Activated CD8-positive, alpha-beta memory T cell treated with anti-CD3 and anti-CD28 coated beads for 1 hour (primary cell): ENCODE measurements around the gene MYL10.

Experiments used
- DNase-seq, 2 donors: peaks; one replicate each; pipeline ENCODE4 v3.0.0-alpha.2; 2020; ENCODE audit warnings: low read depth in 1 of 2; ENCODE audit errors: extremely low read depth in 1 of 2

MYL10 gene

DNA sequence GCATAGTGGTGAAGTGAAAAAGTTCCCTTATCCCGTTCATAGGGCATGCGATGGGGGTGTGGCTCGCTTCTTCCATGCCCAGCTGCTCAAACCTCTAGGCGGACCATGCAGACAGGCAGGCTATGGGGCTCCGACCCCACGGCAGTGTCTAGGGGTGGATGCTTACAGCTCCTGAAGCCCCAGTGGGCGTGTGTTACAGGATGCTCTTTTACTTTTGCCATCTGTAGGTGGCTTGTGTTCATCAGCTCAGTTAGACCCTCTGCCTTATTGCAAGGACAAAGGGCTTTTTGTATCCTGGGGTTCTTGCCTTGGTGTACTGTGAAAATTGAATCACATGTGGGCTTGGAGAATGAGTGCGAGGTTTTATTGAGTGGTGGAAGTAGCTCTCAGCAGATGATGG lies at the start of gene MYL10:
Gene MYL10 (minus strand): TSS at position 126 of the 400 bp plus-strand sequence. CDS start 178 bp downstream, outside the sequence.
- no peak for DNase-seq

DNA sequence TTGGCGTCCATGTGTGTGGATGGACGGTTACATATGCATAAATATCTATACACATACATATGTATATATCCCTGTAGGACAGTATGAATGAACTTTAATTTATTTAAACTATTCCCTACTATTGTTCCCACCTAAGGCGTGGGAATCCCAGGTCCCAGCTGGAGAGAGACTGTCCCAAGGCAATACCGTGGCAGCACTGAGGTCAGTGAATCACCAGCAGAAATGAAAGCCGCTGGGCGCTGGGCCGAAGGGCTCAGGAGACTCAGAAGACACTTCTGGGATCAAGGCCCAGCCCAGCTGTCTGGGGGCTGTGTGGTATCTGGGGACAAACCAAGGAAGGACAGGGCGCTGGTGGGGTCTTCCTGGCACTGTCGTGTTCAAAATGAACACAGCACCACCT lies 49.6 kb upstream of the MYL10 start:
- no peak for DNase-seq

DNA sequence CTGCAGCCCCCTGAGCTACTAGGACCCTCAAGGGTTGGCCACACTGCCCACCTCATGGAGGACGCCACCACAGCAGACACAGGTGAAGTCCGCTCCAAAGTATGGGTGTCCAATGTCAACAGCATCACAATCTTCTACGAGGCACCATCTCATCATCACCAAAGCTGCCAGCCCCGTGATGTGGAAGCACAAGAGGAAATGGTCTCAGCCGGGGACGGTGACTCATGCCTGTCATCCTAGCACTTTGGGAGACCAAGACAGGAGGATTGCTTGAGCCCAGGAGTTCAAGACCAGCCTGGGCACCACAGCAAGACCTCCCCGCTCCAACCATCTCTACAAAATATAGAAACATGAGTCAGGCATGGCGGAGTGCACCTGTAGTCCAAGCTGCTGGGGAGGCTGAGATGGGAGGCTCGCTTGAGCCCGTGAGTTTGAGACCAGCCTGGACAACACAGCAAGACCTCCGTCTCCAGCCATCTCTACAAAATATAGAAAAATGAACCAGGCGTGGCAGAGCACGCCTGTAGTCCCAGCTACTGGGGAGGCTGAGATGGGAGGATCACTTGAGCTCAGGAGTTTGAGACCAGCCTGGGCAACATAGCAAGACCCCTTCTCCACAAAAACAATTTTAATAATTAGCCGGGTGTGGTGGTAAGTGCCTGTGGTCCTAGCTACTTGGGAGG lies 48.8 kb upstream of the MYL10 start:
- no peak for DNase-seq

DNA sequence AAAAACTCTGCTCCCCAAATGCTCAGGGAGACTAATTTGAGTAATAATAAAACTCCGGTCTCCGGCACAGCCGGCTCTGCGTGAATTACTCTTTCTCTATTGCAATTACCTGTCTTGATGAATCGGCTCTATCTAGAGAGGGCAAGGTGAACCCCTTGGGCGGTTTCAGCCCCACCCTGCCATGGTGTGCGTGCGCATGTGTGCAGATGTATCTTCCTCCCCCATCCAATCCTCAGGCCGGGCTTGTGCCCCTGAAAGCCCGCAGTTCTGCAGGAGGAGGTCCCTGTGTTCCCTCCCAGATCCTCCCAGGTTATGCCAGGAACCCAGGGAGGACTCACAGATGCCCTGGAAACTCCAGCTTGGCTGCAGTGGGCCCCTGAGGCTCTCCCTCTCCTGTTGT lies 48.3 kb upstream of the MYL10 start:
- DNase-seq: no peak

DNA sequence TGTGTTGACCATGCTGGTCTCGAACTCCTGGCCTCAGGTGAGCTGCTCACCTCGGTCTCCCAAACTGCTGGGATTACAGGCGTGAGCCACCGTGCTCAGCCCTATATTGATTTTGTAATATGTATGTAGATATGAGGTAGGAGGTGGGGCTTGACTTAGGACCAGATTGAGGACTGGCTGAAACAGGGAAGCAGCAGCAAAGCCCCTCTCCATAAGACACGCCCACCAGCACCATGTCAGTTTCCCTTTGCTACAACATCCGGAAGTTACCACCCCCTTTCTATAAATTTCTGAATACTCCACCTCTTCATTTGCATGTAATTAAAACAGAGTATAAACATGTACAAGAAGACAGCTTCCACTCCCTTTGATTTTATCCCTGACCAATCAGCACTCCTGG lies 47.9 kb upstream of the MYL10 start:
- DNase-seq: no peak

DNA sequence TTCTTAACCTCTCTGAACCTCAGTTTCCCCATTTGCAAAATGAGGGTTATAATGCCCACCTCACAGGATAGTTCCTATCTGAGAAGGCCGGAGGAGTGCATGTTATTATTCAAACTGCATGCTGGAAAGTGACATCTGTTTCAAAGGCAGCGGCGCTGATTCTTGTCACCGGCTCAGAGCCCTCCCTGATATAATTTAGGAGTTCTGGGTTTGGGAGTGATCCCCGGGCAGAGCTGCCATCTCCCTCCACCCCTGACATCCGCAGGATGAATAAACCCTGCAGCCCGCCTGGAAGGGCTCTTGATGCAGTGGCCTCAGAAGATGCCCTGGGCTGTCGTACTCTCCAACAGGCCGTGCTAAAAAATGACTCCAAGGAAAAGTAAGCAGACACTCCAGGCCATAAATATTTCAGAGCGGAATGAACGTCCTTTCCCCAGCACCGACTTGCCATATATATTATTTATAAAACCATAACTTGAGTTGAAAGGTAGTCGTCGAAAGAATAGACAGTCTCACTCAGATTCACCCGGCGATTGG lies 47.0 kb upstream of the MYL10 start:
- no peak for DNase-seq

DNA sequence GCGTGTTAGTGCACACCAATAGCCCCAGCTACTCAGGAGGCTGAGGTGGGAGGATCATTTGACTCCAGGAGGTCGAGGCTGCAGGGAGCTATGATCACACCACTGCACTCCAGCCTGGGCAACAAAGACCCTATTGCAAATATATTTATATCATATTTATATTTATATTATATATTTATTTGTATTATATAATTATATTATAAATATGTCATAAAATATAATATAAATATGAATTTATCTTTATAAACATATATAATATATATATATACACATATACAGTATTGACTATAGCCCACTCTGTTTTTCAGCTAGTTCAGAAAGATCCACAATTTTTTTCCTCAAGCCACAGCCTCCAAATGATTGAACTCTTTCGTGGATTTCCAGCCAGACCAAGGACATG lies 45.3 kb upstream of the MYL10 start:
- DNase-seq: no peak

DNA sequence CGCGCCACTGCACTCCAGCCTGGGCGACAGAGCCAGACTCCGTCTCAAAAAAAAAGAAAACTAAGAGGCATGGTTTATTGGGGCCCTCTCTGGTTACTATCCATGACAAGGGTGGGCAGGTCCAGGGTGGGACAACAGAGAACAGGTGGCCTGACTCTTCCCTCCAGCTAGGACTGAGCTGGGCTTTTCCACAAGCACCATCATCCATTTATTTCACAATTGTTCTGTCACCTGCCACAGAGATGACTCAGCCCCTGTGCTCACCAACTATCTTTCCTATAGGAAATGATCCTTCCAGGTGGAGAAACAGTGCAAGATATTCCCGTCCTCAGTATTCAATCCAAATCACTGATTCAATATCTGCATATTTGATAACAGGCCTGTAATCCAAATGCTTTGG lies 44.9 kb upstream of the MYL10 start:
- DNase-seq: no peak

DNA sequence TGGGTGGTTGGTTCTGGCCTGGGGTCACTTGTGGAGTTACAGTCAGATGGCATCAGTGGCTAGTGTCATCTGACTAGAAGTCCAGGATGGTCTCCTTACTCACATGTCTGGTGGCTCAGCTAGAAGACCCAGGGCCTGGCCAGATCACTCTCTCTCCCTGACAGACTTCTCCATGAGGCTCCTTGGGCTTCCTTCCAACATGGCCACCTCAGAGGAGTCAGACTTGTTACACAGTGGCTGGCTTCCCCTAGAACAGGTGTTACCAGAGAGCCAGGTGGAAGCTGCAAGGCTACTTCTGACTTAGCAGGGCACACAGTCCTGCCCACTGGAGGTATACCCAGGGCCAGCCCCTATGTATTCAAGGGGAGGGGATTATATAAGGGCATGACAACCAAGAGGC lies 44.2 kb upstream of the MYL10 start:
- no peak for DNase-seq

DNA sequence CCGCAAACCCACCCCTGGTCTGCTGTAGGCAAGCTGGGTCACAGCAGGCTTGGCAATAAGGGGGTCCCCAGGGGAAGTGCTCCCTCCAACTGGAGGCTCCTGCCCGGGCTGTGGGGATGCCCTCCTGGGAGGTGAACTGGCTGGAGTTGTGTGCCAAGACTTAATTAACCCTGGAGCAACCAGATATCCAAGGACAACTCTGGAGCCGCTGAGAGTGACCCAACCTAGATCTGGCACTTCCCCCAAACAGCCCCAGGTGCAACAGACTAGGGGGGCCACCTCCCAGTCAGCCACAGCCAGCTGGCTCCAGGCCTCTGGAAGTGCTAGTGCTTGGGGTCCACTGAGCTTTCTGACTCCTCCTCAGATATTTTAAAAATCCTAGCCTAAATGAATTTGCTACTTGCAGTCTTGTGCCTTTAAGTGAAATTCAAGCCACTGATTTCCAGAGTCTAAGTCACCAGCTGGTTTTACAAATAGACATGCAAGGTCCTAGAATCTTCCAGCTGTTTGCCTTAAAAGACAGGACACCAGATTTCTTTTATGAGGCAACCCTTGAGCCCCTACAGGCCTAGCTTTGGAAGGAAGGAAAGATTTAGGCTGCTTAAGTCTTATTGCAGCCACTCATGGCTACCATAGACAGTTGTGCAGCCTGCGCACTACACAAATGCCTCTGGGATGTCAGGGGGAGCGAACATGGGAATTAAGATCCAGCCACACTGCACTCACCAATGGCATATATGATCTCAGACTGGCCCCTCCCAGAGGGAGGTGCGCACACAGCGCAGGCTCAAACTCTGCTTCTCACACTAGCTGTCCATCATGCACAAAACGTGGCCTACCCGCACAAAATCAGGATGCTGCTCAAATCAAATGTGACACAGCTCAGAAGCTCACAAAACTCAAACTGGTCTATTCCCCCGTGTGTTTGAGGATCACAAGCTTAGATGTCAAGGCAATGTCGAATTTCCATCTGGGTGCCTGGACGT lies 42.6 kb upstream of the MYL10 start:
- no peak for DNase-seq

DNA sequence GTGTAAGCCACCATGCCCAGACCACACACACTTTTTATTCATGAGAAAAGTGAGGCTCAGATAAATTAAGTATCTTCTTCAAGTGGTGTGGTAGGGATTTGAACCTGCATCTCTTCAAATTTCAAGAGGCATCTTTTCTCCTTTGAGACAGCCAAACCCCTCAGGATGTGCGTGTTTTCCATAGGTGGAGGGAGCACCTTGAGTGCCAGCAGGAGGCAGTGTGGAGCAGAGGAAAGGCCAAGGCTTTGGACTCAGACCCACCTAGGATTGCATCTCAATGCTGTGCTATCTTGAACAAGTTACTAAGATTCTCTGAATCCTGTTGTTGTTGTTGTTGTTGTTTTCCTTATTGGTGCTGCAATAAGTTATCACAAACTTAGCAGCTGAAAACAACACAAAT lies 40.2 kb upstream of the MYL10 start:
- no peak for DNase-seq

DNA sequence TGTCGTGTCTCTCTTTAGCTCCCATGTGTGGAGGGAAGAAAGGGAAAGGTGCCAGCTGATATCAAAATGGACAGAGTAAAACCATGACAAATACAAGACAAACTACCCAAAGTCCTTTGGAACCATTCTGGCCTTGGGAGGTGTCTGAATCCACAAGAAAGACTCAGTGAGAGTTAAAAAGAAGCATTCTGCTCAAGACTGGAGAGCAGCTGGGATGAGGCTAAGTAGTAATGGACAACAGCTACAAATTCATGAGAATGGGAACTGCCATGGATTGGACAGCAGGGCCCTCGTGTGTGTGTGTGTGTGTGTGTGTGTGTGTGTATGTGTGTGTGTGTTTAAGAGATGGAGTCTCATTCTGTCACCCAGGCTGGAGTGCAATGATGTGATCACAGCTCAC lies 39.6 kb upstream of the MYL10 start:
- DNase-seq: no peak

DNA sequence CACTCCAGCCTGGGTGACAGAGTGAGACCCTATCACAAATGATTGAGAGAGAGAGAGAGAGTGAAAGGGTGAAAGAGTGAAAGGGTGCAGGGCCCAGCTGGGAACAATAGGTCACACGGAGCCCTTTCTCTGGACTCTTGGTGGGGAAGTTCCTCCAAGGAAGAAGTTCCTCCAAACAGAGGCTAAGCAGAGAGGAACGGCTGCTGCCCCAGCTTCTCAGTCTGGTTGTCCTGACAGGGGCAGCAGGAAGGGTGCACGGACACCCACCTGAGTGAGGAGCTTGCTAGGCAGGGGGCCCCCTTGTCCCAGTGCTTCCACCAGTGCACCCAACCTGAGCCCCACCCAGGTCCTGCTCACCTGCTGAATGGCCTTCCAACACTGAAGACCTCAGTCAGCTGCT lies 38.8 kb upstream of the MYL10 start:
- DNase-seq: no peak

DNA sequence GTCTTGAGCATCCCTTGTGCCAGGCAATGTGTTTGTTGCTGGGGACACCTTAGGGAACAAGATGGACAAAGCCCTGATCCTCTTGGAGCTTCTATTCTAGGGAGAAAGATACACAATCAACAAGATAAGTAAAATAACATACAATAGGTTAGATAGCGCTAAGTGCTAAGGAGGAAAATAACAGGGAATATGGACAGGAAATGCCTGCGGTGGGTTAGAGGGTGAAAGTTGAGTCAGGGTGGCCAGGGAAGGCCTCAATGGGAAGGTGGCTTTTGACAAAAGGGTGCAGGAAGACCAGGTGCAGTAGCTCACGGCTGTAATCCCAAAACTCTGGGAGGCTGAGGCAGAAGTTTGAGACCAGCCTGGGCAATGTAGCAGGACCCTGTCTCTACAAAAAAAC lies 38.3 kb upstream of the MYL10 start:
- DNase-seq: no peak

DNA sequence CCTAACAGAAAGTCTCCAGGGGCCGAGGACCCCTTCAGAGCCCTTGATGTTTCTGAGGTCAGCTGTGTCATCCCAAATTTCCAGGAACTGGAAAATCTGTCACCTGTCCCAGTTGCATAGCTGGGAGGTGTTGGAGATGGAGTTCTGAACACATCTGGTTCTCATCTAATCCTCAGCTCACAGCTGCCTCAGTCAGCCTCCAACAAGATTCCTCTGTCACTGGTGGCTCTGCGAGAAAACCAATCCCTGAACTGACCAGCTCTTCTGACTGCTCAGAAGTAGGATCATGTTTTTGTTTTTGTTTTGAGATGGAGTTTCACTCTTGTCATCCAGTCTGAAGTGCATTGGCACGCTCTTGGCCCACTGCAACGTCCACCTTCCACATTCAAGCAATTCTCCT lies 37.6 kb upstream of the MYL10 start:
- DNase-seq: no peak

DNA sequence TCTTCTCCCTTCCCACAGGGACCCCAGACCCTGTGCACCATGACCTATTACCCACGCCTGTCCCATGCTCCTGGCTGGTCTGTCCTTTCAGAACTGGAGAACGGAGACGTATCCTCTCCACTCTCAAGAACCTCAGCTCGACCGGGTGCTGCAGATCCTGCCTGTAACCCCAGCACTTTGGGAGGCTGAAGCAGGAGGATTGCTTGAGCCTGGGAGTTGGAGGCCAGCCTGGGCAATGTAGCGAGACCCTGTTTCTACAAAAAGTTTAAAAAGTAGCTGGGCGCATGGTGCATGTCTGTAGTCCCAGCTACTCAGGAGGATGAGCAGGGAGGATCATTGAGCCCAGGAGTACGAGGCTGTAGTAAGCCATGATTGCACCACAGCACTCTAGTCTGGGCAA lies 37.2 kb upstream of the MYL10 start:
- DNase-seq: no peak

DNA sequence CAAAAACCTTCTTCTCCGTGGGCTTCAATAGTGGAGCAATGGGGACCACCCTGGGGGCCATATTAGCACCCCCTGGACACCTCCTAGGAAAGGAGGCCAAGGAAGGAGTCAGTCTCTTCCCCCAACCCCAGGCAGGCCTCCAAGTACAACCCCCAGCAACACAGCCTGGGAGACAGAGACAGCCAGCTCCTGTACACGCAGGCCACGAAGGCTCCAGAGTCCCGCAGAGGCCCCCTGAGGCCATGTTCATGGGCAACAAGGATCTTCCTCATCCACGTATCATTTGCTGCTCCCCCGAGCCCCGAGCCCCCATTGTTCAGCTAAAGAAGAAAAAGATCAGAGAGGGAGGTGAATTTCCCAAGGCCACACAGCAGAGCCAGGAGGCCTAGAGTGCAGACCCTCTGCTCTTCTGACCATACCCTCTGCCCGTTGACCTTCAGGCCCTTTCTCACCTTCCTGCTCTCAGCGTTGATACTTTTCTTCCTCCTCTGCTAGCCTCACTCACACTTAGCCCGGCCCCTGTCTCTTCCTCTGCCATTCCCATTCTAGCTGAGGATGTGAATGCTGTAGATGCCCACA lies 35.9 kb upstream of the MYL10 start:
- no peak for DNase-seq

DNA sequence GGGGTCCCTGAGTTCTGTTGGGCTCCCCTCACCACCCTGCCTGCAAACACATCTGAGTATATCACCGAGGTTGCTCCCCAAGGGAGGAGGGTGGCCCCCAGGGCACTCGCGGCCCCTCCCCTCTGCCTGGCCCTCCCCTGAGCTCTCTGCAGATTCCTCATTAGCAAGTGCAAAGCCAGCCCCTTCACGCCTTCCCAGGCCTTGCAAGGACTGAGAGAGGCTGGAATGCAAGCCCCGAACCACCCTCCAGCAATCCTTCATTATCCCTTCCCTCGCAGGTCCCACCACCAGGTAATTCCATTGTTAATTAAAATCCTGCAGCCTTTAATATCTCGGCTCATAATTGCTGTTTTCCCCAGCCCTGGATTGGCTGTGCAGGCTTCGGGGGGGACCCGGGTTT lies 35.3 kb upstream of the MYL10 start:
- DNase-seq: no peak

DNA sequence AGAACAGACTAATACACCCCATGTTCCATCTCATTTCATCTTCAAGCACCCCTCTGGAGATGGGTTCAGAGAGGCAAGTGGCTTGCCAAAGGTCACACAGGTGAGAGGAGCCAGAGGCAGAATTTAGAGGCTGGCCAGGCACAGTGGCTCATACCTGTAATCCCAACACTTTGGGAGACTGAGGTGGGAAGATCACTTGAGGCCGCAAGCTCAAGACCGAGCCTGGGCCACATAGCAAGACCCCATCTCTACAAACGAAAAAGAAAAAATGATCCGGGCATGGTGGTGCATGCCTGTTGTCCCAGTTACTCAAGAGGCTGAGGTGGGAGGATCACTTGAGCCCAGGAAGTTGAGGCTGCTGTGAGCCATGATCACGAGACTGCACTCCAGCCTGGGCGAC lies 34.7 kb upstream of the MYL10 start:
- no peak for DNase-seq

DNA sequence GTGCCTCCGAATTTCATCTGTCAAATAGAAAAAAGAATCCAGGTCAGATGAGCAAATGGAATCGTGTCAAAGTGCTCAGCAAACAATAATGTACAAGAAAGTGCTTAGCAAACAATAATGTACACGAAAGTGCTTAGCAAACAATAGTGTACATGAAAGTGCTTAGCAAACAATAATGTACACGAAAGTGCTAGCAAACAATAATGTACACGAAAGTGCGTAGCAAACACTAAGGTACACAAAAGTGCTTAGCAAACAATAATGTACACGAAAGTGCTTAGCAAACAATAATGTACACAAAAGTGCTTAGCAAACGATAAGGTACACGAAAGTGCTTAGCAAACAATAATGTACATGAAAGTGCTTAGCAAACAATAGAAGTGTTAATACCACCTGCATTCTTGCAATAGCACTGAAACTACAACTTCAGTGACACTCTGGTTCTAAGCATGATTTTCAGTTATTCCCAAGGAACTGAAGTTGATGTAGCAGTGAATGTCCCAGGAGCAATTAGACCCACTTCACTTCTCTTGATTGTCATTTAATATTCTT lies 33.4 kb upstream of the MYL10 start:
- DNase-seq: no peak

DNA sequence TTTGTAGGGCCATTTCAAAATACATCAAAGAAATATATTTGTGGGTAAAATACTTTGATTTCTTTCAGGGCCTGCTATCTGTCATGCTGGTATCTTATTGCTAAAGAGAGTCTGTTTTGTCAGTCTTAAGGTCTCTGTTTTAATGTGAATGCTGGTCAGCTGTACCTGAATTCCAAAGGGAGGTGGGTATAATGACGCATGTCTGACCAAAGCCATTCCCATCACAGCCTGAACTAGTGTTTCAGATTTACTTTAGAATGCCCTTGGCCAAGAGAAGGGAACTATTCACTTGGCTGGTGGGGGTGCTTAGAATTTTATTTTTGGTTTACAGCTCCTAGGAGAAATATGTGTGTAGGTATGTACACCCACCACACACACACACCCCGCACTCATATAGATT lies 30.6 kb upstream of the MYL10 start:
- DNase-seq: no peak
